GM19239 (cell line): ENCODE measurements around the gene RNF167.
A peak's percentile ranks its signal among the peaks of the same experiment; 100 is the strongest.

Source experiments
- DNase-seq: peaks from one replicate; pipeline ENCODE4 v3.0.0; 2011; ENCODE audit warnings: low spot score; ENCODE audit not compliant: insufficient read length
- FAIRE-seq: peaks from 2 replicates; lab custom pipeline; 2011; peaks lifted over from hg19 to GRCh38; lab: Jason Lieb, UNC

The RNF167 gene

GRCh38 chr17:4939796-4940554, at the start of gene RNF167, which contains the start of gene SLC25A11:
TSS of gene RNF167 (plus strand) at chr17:4940268. CDS start at chr17:4940910, 642 bp downstream.
TSS of gene SLC25A11 (minus strand) at chr17:4940046. CDS start at chr17:4939910, 136 bp downstream.
- peak; percentile 100 for FAIRE-seq
- DNase-seq: peak; percentile 88

GRCh38 chr17:4891411-4892410, 48.4 kb upstream of the RNF167 start:
- DNase-seq (no peak), FAIRE-seq (no peak)

- FAIRE-seq (no peak), DNase-seq (no peak)
These were observed 47.4 kb upstream of the RNF167 start for GRCh38 chr17:4892499-4893221.

- FAIRE-seq (no peak), DNase-seq (no peak)
These were observed 46.8 kb upstream of the RNF167 start for GRCh38 chr17:4893272-4893671.

GRCh38 chr17:4893721-4894560, 46.1 kb upstream of the RNF167 start:
- FAIRE-seq: no peak
- DNase-seq: no peak

- FAIRE-seq: no peak
- DNase-seq: no peak
These were observed 44.9 kb upstream of the RNF167 start for GRCh38 chr17:4895121-4895520.

GRCh38 chr17:4895657-4896331, 44.3 kb upstream of the RNF167 start:
- FAIRE-seq: no peak
- no peak for DNase-seq

GRCh38 chr17:4896332-4897197, 43.5 kb upstream of the RNF167 start:
- FAIRE-seq: no peak

GRCh38 chr17:4897198-4897687, 42.8 kb upstream of the RNF167 start:
- FAIRE-seq (no peak), DNase-seq (no peak)

More at GRCh38 chr17:4896332-4897197, 43.5 kb upstream of the RNF167 start:
- DNase-seq: no peak

GRCh38 chr17:4897785-4898184, 42.3 kb upstream of the RNF167 start:
- FAIRE-seq (no peak), DNase-seq (no peak)

- FAIRE-seq (no peak), DNase-seq (no peak)
These were observed 41.7 kb upstream of the RNF167 start for GRCh38 chr17:4898351-4898750.

- DNase-seq (no peak), FAIRE-seq (no peak)
These were observed 41.1 kb upstream of the RNF167 start for GRCh38 chr17:4898927-4899326.

- peak; percentile 28 for FAIRE-seq
- DNase-seq: peak; percentile 70
These were observed 40.5 kb upstream of the RNF167 start, which contains the start of gene C17orf107 for GRCh38 chr17:4899341-4900230. TSS of gene C17orf107 (plus strand) at chr17:4899536. CDS start at chr17:4899763, 227 bp downstream.

GRCh38 chr17:4900231-4901107, 39.6 kb upstream of the RNF167 start:
- DNase-seq: no peak
- FAIRE-seq: no peak

- FAIRE-seq (no peak), DNase-seq (no peak)
These were observed 38.9 kb upstream of the RNF167 start for GRCh38 chr17:4901108-4901647.
